ENCODE results near the gene LRPPRC.

DNA sequence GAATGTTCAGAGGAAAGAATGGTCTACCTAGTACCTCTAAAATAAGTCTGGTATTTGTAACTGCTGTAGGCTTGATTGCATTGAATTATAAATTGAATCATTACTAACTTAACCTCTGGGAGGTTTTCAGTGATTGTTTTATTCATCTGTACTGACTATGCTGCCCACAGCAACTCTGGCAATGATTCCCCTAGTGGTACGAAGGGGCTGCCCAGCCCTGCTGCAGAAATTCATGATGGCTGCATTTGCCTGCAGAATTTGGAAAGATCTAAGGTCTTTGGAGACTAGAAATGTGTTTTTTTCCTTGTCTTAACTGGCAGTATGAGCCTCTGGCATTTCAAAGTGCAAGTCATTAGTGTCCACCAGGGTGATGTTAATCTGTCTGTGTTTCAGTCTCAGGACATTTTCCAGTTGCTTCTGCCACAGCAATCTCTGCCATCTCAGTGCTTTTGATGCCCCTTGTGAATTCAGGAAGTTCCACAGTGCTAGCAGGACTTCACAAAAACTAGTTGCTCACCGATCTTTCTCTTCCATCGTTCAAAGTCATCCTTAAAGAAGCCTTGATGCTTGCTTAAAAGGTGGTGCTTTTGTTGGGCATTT lies 13.4 kb upstream of the LRPPRC start:
- TF ChIP-seq POLR2A (IDR thresholded peaks at IDR 0.05) = no peak
- TF ChIP-seq, protein P1, sequence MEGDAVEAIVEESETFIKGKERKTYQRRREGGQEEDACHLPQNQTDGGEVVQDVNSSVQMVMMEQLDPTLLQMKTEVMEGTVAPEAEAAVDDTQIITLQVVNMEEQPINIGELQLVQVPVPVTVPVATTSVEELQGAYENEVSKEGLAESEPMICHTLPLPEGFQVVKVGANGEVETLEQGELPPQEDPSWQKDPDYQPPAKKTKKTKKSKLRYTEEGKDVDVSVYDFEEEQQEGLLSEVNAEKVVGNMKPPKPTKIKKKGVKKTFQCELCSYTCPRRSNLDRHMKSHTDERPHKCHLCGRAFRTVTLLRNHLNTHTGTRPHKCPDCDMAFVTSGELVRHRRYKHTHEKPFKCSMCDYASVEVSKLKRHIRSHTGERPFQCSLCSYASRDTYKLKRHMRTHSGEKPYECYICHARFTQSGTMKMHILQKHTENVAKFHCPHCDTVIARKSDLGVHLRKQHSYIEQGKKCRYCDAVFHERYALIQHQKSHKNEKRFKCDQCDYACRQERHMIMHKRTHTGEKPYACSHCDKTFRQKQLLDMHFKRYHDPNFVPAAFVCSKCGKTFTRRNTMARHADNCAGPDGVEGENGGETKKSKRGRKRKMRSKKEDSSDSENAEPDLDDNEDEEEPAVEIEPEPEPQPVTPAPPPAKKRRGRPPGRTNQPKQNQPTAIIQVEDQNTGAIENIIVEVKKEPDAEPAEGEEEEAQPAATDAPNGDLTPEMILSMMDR (IDR thresholded peaks at IDR 0.05 in 4 of 5, conservative IDR thresholded peaks at IDR 0.05 in 1 of 5) = no peak

All from gastrocnemius medialis (tissue), 4 donors.